HPDE6-E6E7 (cell line): ENCODE results near the gene DDIAS.
"Not testable (repeated sequence)": the region's sequence is repeated elsewhere in the genome, so short reads cannot be mapped to it uniquely, and the experiment has no call there.

Source experiments
- DNase-seq: peaks from one replicate; pipeline ENCODE4 v3.0.0; 2011; ENCODE audit warnings: missing footprints; ENCODE audit errors: extremely low spot score

Gene DDIAS

GRCh38 chr11:82890936-82891335, 10.6 kb upstream of the DDIAS start:
- DNase-seq = no peak

GRCh38 chr11:82892611-82893169, 8.8 kb upstream of the DDIAS start:
- no peak for DNase-seq

- DNase-seq = no peak
These were observed 6.0 kb upstream of the DDIAS start for GRCh38 chr11:82895437-82896091.

GRCh38 chr11:82896183-82896582, 5.4 kb upstream of the DDIAS start:
- DNase-seq = no peak

- DNase-seq = no peak
These were observed 3.3 kb upstream of the DDIAS start for GRCh38 chr11:82898241-82898640.

- DNase-seq = no peak
These were observed 2.2 kb upstream of the DDIAS start for GRCh38 chr11:82899186-82899820.

- no peak for DNase-seq
These were observed 1.6 kb upstream of the DDIAS start for GRCh38 chr11:82899957-82900276.

GRCh38 chr11:82900277-82901164, 1.0 kb upstream of the DDIAS start, which contains the start of gene PRCP:
TSS of gene PRCP (minus strand) at chr11:82900430. CDS start at chr11:82900402, 28 bp downstream.
- DNase-seq = peak; percentile 93

- DNase-seq = no peak
These were observed 468 bp downstream of the DDIAS start for GRCh38 chr11:82901922-82902485.

GRCh38 chr11:82902880-82903279, 1.3 kb downstream of the DDIAS start:
- no peak for DNase-seq

- DNase-seq = no peak
These were observed 2.5 kb downstream of the DDIAS start for GRCh38 chr11:82903843-82904586.

- no peak for DNase-seq
These were observed 4.7 kb downstream of the DDIAS start for GRCh38 chr11:82906236-82906635.

- DNase-seq = no peak
These were observed 5.4 kb downstream of the DDIAS start for GRCh38 chr11:82906931-82907330.

GRCh38 chr11:82907371-82907770, 5.8 kb downstream of the DDIAS start:
- no peak for DNase-seq

GRCh38 chr11:82908311-82908710, 6.8 kb downstream of the DDIAS start:
- DNase-seq = no peak

GRCh38 chr11:82909015-82909640, 7.6 kb downstream of the DDIAS start:
- no peak for DNase-seq

GRCh38 chr11:82919786-82920185, 18.2 kb downstream of the DDIAS start:
- not testable (repeated sequence) for DNase-seq

GRCh38 chr11:82920227-82920626, 18.7 kb downstream of the DDIAS start:
- DNase-seq = not testable (repeated sequence)

GRCh38 chr11:82922396-82923173, 21.0 kb downstream of the DDIAS start:
- not testable (repeated sequence) for DNase-seq
